Stimulated activated naive CD8-positive, alpha-beta T cell treated with anti-CD3 and anti-CD28 coated beads, Interleukin-15, Interleukin-2, amounts not matched to agents 100 U/mL and 50 U/mL, for 24 hours (primary cell): ENCODE data around the gene CDS2.
A peak's percentile ranks its signal among the peaks of the same experiment; 100 is the strongest.

Source experiments
- ATAC-seq: fragments of 150-1000 bp; cut with Tn5 transposase; one replicate; pipeline ENCODE4 v1.10.0; 2021
- DNase-seq: peaks from one replicate; pipeline ENCODE4 v3.0.0; 2021

CDS2 gene

DNA sequence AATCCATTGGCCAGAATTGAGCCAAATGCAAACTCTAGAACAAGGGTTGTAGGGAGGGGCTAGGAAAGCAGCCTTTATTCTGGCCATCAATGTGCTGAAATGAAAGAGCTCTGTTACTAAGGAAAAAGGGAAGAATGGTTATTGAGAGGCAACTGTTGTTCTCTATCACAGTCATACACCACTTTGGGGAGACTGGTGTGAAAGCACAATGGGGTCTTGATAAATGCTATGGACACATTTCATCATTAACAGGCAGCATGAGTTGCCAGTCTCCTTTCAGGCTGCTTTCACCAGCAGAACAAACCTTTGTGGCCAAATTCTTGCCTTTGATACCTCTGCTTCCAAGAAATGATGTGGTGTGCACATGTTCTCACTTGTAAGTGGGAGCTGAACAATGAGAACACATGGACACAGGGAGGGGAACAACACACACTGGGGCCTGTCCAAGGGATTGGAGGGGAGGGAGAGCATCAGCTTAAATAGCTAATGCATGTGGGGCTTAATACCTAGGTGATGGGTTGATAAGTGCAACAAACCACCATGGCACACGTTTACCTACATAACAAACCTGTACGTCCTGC is 86.2 kb downstream of the CDS2 start:
- no peak for ATAC-seq
- DNase-seq, result no peak

DNA sequence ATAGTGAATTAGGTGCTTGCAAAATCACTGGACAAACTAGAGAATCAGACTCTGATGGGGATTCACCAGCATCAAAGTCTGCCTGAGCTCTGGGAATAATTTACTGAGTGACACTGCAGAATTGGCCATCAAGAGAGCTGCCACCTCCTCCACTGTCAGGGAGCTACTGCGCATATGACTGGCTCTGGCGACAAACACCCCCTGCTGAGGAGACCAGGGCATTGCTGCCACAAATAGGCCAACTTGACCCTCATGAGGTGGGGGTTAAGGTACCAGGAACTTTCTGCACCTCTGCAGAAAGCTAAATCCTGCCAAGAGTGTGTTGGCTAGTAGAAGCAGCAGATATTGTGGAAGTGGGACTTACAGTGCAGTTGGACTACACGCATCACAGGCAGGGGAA is 88.0 kb downstream of the CDS2 start:
- DNase-seq, result no peak
- no peak for ATAC-seq

DNA sequence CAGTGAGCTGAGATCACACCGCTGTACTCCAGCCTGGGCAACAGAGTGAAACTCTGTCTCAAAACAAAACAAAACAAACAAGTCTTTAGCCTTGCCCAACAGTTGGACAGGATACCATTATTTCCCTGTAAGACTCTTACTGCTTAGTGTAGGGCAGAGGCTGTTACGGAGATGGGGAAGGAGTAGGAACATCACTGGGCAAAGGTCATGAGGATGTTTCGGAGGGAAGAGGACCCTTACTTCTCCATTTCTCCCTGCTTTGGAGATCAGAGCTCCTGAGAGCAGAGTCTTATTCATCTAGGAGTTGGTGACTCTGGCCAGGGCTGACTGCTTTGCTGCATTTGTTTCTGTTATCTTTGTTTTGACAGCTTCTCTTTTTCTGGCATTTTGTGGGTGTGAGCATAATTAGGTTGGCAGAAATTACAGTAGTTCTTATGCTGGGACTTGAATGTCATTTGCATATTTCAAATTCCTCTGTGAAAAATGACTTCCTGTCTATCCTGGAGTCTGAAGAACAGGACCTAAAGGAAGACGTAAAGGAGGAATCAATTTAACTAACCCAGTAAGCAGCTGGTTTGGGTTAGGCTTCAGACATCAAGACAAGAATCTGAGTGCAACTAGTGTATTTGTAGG is 89.0 kb downstream of the CDS2 start:
- DNase-seq (no peak), ATAC-seq (no peak)

DNA sequence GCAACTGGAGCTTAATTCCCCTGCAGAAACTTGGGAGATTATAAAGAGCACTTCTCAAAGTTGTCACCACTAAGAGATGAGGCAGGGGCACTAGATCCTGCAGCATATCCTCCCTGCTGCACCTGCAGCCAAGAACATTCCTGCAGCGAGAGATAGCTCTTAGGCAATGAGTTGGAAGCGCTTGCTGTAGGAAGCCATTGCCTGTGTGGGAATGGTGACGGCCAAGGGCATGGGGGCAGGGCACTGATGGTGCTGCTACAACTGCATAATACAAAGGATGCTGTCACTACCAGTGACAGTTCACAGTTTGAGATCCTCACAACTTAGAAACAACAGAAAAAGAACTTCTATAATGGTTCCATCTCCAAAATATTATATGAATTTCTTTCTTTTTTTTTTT is 89.9 kb downstream of the CDS2 start:
- ATAC-seq (no peak), DNase-seq (no peak)

DNA sequence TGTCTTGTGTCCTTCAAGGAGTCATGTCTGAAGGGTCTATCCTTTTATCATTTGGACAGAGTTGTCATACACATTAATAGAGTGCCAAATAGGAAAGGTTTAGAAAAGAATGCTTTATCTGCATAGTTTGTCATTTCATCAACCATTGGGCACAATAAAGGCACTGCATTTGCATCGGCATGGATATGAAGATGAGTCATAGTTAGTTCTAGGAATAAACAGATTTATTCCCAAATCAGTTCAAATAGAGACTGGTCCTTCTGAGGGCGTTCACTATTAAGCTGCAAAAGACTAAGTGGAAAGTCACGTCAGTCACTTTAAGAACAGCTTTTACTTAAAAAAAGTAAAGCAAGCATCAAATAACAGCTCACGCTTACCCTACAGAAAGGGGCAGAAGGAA is 90.8 kb downstream of the CDS2 start:
- ATAC-seq (no peak), DNase-seq (no peak)

DNA sequence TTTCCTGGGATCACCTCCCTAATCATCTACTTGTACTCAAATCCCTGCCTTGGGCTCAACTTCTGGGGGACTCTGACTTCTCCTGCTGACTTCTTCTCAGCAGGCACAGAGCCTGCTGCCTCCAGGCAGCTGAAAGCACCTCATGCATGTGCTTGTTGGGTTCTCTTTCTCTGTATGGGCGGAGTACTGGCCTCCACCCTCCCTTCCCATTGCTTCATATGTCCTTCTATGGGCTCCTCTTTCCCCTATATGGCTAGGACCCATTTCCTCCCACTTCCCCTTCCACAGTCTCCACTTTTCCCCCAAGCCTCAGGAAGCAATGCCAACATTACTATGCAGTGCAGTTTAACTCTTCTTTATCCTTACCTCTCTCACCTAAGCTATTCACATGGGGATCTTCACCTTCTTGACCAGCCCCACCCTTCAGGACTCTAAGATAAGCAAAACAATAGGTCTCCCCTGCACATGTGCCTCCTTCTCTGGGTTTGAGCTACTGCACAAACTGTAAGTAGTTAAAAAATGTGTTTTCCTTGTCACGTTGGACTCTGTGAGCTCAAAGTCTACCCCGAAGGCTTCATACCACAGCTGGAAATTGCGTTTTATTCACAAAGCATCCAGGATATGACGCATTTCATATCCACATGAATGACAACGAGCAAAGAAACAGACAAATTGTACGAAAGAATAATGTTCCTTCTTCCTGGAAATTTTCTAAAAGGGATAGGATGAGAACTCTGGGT is 93.7 kb downstream of the CDS2 start:
- no peak for DNase-seq
- ATAC-seq, result no peak

DNA sequence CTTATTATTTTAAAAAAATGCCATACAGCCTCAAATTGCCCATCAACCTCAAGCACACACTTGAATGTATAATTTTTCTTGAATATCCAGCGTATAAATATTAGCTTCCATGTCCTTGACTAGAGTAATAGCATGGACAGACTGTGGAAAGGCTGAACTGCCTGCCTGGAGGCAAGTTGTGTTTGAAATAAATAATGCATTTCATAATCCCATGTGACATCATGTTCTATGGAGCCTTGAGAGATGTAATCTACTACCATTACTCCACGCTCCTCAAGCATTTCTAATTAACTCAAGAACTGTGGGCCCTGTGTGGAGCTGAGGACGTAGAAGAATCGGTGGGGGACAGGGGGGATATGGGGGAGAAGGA is 94.2 kb downstream of the CDS2 start:
- ATAC-seq, result no peak

DNA sequence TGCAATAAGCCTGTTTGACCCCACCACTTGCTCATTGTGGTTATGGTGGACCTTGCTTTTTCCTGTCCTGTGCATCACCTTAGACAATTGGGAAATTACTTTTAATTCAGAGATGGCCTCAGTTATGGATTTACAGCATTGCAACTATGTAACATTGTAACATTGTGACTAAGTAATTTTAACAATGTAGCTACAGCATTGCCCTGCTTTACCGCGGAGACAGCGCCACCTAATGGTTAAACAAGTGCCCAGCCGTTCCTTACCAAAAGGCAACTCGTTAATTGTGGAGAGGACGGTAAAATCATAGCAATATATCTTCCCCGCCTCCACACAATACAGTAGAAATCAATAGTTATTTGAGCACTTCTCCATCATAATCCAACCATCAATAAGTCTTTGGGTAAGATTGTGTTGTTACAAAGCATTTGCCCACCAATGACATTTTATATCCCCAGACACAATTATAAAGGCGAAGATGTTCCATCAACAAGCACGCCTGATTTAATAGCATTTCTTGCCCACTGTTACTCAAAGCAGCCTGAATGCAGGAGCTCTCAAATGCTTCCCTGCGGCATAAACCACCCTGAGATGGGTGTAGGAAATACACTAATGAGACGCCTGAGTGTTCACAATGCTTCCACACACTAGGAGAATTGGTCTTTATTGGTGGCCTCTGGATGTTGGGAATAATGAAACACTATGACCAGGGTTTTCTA is 96.3 kb downstream of the CDS2 start:
- peak; percentile 61 for ATAC-seq
- DNase-seq, result peak; percentile 71

More for the DNA sequence above, 94.2 kb downstream of the CDS2 start:
- DNase-seq, result no peak

DNA sequence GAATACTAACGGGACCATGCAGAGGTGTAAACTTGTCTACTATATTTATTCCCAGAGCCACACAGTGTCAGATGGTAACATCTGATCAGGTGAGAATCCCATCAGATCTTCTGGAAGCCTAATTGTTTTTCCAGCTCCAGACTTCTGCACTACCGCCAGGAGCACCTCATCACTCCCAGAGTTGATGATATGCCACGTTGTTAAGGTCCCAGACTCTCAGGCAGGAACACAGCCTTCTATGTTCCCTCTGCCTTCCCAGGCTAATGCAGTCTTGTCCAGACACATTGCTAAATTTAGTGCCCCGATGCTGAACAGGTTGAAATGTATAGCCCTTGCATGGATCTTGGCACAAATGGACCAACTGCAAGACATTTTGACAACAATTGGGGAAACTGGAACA is 103.7 kb downstream of the CDS2 start:
- ATAC-seq (no peak), DNase-seq (no peak)

DNA sequence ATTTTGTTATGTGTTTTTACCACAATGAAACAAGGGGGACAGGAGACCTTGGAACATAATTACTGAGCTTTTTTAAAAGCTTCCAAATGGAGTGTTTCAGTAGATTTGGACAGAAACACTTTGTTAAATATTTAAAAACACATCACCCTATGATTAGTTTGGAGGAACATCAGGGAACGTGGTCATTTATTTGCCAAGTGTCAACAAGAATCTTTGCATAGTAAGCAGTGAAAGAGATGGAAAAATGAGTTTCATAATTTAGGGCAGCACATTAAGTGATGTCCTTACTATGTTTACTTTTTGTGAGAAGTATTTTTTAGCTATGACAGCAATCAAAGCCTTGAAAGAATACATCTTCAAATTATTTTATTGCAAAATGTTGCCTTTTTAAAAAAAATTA is 107.3 kb downstream of the CDS2 start:
- ATAC-seq (no peak), DNase-seq (no peak)

DNA sequence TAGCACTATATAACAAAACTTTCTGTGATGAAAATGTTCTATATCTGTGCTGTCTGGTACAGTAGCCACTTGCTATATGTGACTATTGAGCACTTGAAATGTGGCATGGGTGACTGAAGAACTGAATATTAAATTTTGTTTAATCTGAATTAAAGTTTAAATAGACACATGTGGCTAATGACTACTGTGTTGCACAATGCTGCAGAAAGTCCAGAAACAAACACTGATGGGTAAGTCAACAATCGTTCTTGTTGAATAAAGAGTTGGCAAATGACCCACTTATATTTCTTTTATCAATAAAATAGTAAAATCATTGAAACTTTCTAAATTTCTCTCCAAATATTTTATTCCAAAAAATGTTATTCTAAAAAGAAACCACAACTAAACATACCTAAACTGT is 108.2 kb downstream of the CDS2 start:
- DNase-seq, result no peak
- ATAC-seq, result no peak
